ENCODE measurements around the gene PDLIM7.

PDLIM7 gene

DNA sequence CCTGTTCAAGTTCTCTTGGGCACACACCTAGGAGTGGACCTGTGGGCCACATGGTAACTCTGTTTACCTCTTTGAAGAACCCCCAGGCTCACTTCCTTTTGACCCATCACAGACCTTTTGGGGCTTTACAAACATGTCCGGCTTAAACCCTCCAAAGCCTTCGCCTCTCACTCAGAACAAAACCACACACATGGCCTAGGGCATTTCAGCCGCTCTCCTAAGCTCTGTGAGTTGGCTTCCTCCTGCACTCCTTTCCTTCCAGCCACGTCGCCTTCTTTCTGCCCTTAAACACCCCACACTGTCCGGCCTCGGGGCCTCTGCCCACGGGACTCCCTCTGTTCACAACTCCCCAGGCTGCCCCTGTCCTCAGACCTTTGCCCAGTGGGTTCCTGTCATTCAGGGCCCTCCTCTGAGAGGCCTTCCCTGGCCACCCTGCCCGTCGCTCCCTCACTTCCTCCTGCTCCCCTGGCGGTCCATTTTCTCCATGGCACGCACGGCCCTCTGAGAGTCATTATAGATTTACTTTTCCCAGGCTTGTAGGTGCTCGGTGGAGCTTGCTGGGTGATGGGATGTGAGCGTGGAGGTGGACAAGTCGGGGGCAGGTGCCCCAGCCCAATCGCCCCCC is 10.3 kb upstream of the PDLIM7 start:
- TF ChIP-seq, protein P1, sequence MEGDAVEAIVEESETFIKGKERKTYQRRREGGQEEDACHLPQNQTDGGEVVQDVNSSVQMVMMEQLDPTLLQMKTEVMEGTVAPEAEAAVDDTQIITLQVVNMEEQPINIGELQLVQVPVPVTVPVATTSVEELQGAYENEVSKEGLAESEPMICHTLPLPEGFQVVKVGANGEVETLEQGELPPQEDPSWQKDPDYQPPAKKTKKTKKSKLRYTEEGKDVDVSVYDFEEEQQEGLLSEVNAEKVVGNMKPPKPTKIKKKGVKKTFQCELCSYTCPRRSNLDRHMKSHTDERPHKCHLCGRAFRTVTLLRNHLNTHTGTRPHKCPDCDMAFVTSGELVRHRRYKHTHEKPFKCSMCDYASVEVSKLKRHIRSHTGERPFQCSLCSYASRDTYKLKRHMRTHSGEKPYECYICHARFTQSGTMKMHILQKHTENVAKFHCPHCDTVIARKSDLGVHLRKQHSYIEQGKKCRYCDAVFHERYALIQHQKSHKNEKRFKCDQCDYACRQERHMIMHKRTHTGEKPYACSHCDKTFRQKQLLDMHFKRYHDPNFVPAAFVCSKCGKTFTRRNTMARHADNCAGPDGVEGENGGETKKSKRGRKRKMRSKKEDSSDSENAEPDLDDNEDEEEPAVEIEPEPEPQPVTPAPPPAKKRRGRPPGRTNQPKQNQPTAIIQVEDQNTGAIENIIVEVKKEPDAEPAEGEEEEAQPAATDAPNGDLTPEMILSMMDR (IDR thresholded peaks at IDR 0.05; ENCODE audit: borderline replicate concordance, control extremely low read depth, extremely low read depth, insufficient read depth, missing control alignments) = no peak
- no peak for DNase-seq (ENCODE audit: low spot score)
- in situ Hi-C loops (cut with MboI; ENCODE audit: low sequenced_read_pairs, unreplicated experiment) = no loop called here

DNA sequence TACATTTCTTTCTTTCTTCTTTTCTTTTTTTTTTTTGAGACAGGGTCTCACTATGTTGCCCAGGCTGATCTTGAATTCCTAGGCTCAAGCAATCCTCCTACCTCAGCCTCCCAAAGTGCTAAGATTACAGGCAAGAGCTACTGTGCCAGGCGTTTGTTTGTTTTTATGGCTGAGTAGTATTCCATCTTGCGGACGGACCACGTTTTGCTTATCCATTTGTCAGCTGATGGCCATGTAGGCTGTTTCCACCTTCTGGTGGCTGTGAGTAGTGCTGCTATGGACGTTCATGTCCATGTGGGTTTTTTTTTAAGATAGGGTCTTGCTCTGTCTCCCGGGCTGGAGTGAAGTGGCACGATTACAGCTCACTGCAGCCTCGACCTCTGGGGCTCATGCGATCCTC is 9.8 kb upstream of the PDLIM7 start:
- in situ Hi-C loops (cut with MboI; ENCODE audit: low sequenced_read_pairs, unreplicated experiment) = no loop called here
- TF ChIP-seq, protein P1 (IDR thresholded peaks at IDR 0.05; ENCODE audit: borderline replicate concordance, control extremely low read depth, extremely low read depth, insufficient read depth, missing control alignments) = no peak
- DNase-seq (ENCODE audit: low spot score) = no peak

DNA sequence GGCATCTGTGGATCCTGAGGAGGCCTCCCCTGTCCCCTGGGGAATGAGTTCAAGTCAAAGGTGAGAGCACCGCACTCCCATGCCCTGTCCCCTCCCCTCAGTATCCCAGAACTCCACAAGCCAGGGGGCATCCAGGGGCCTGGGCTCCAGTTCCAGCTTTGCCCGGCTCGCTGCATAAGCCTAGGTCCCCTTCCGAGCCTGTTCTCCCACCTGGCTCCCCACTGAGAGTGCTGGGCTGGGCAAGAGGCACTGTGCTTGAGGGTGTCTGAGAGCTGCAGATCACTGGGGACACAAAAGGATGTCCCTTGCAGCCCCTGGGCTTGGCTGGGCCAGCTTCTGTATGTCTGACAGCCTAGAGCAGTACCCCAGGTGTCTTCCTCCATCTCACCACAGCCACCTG is 7.7 kb upstream of the PDLIM7 start:
- in situ Hi-C loops (cut with MboI; ENCODE audit: low sequenced_read_pairs, unreplicated experiment) = no loop called here
- TF ChIP-seq, protein P1 (IDR thresholded peaks at IDR 0.05; ENCODE audit: borderline replicate concordance, control extremely low read depth, extremely low read depth, insufficient read depth, missing control alignments) = no peak

DNA sequence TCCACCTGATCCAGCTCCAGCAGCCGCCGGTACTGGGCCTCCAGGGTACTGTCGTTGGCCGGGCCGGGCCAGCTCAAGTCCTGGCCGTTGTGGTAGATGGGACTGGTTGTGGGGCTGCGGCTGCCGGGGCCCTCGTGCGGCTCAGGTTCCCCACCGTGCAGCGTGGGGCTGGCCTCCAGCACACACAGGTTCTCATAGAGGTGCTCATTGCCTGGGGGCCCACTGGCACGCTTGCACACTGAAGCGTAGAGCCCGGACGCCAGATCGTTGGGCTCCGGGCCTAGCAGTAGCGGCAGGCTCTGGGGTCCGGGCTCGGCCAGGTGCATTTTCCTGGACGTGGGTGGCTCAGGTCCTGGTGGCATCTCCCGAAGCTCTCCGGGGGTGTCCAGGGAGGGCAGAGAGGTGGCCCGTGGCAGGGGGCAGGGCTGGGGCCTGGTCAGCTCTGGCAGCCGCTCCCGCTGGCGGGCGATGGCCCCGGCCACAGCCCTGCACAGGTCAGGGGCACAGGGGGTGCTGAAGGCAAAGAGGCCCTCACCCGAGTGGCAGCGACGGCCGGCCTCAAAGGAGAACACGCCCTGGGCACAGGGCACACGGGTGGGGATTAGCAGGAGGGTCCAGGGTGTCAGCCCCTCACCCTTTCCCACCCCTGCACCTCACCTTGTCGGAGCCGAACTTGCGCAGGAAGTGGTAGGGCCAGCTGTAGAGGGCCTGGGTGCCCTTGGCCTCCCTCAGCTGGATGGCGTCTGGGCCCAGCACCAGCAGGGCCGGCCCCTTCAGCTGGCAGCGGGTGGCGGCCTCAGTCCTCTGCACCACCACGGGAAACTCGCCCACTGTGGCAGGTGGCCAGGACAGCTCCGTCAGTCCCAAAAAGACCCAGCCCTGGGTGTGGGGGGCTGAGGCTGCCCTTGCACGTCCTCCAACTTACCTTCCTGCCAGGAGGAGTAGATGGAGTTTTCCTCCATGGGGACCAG is 7.0 kb upstream of the PDLIM7 start:
- in situ Hi-C loops (cut with MboI; ENCODE audit: low sequenced_read_pairs, unreplicated experiment) = no loop called here
- TF ChIP-seq, protein P1 (IDR thresholded peaks at IDR 0.05; ENCODE audit: borderline replicate concordance, control extremely low read depth, extremely low read depth, insufficient read depth, missing control alignments) = no peak
- no peak for DNase-seq (ENCODE audit: low spot score)

More for the DNA sequence above, 7.7 kb upstream of the PDLIM7 start:
- DNase-seq (ENCODE audit: low spot score) = no peak

DNA sequence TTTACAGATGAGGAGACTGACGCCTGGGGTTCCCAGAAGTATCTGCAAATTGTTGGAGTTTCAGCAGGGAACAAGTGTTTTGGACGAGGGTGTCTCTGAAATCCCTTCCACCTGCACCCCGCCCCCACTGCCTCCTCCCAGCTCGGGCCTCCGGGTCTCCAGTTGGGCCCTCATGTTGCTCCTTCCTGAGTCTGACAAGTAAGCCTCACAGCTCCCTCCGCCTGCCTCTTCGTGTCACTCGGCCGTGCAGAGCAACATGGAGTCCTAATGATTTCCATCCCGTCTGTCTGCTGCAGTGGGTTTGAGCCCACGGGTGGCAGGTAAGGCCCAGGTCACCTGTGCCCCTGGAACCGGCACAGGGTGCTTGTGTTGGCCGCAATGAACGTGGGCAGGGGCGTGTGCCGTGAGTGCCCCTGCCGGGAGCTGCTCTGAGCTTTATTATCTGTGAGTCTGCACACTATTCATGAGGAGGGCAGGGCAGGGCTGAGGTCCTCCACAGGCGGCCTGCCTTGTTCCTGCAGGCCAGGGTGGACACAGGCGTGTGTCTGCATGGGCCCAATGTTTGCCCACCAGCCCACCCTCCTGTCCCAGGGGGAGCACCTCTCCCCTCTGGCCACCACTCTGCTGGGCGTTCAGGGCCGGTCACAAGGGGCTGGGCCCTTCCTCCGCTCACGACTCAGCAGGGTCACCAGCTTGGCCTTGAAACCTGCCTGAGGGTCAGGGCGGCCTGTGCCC is 6.1 kb upstream of the PDLIM7 start:
- in situ Hi-C loops (cut with MboI; ENCODE audit: low sequenced_read_pairs, unreplicated experiment) = no loop called here
- TF ChIP-seq, protein P1 (IDR thresholded peaks at IDR 0.05; ENCODE audit: borderline replicate concordance, control extremely low read depth, extremely low read depth, insufficient read depth, missing control alignments) = no peak
- no peak for DNase-seq (ENCODE audit: low spot score)

DNA sequence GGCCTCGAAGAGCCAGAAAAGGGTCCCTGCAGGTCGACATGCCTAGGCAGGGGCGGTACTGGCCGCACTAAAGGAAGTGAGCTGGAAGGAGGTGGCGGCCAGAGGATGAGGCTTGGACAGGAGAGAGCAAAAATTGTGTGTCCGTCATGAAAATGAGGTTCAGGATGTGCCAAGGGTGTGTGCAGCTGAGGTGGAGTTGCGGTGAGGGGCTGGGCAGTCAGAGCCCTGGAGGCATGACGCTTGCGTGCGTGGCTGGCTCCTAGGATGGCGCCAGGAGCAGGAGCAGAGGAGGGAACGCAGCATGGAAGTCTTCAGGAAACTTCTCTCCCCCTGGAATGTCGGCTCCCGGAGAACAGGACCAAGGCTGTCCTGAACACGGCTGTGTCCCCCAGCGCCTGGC is 5.5 kb upstream of the PDLIM7 start:
- TF ChIP-seq, protein P1 (IDR thresholded peaks at IDR 0.05; ENCODE audit: borderline replicate concordance, control extremely low read depth, extremely low read depth, insufficient read depth, missing control alignments) = no peak
- no peak for DNase-seq (ENCODE audit: low spot score)
- in situ Hi-C loops (cut with MboI; ENCODE audit: low sequenced_read_pairs, unreplicated experiment) = no loop called here

All from GM13976 (cell line).